Stimulated activated memory B cell treated with anti-CD40 and anti-IgM and Interleukin-4, amounts not matched to agents 10 μg/mL and 1 μg/mL and 100 μg/mL, for 72 hours (primary cell): ENCODE measurements around the gene COL15A1.

Source experiments
- ATAC-seq: fragments of 150-1000 bp; cut with Tn5 transposase; 2 replicates; pipeline ENCODE4 v1.10.0; 2021
- H3K27ac Mint-ChIP-seq: one replicate; pipeline ENCODE4 v1.8.0; 2022; ENCODE audit warnings: mild to moderate bottlenecking, mixed read lengths
- H3K27me3 Mint-ChIP-seq: one replicate; pipeline ENCODE4 v1.8.0; 2022; ENCODE audit warnings: mixed read lengths
- H3K36me3 Mint-ChIP-seq: one replicate; pipeline ENCODE4 v1.8.0; 2022; ENCODE audit warnings: mixed read lengths
- H3K4me1 Mint-ChIP-seq: one replicate; pipeline ENCODE4 v1.8.0; 2022; ENCODE audit warnings: mixed read lengths
- H3K4me3 Mint-ChIP-seq: one replicate; pipeline ENCODE4 v1.8.0; 2022; ENCODE audit warnings: mild to moderate bottlenecking, moderate library complexity, mixed read lengths
- H3K9me3 Mint-ChIP-seq: one replicate; pipeline ENCODE4 v1.8.0; 2022; ENCODE audit warnings: mixed read lengths

The COL15A1 gene

DNA sequence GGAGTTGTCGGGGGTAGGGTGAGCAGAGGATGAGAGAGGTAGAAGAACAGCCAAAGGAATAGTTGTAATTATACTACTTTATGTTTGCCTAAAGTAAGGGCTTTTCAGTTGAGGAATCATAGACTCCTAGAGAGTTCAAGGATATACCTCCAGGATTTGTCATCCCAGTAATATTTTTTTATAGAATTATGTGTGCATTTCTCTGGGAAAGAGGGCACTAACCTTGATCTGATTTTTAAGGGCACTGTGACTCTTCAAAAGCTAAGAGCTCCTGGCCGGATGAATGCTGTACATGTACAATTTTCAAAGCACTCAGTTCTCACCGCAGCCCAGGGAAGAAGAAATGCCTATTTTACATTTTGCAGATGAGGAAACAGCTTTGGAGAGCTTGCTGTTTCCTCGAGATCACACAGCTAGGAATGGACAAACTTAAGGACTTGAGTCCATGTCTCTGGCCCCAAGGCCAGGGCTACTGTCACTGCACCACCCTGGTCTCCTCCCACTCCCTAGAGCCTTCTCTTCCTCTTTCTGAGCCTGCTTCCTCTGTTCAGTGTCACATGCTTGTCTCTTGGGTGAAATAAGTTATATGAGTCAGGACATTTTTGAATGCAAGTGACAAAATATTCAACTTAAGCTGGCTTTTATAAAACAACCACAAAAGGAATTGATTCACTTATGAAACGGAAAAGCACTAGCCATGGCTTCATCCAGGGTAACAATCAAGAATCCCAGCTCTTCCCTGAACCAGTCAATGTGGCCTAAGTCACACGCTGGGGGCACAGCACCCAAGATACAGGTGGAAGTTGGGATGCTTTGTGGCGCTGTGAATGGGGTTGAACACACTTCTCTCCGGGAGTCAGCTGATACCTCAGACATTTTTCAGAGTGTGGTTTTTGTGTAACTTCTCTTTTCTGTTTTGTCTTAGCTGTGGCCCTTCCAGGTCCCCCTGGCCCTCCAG, 115.5 kb downstream of the COL15A1 start:
- H3K27me3 Mint-ChIP-seq = no peaks in the 10 kb centered on the region
- peak overlapping the region; percentile 64 for H3K27ac Mint-ChIP-seq
- ATAC-seq = peak; percentile 97
- peaks cover 63% of the 10 kb centered on the region for H3K4me1 Mint-ChIP-seq
- no peaks in the 10 kb centered on the region for H3K9me3 Mint-ChIP-seq
- peak overlapping the region; percentile 42 for H3K4me3 Mint-ChIP-seq
- H3K36me3 Mint-ChIP-seq = no peaks in the 10 kb centered on the region

DNA sequence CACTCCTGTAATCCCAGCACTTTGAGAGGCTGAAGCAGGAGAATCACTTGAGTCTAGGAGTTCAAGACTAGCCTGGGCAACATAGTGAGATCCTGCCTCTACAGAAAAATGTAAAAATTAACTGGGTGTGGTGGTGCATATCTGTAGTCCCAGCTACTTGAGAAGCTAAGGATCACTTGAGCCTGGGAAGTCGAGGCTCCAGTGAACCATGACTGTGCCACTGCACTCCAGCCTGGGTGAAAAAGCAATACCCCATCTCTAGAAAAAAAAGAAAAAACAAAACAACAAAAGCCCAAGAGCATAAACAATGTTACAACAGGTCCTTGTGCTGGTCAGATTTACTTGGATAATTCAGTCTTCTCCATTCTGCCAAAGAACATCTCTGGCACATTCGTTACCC, 116.9 kb downstream of the COL15A1 start:
- Mint-ChIP-seq H3K27ac (no peak overlapping the region), H3K9me3 (no peaks in the 10 kb centered on the region), H3K4me1 (peaks cover 69% of the 10 kb centered on the region), H3K27me3 (no peaks in the 10 kb centered on the region), H3K36me3 (no peaks in the 10 kb centered on the region), H3K4me3 (no peak overlapping the region)
- ATAC-seq = no peak

DNA sequence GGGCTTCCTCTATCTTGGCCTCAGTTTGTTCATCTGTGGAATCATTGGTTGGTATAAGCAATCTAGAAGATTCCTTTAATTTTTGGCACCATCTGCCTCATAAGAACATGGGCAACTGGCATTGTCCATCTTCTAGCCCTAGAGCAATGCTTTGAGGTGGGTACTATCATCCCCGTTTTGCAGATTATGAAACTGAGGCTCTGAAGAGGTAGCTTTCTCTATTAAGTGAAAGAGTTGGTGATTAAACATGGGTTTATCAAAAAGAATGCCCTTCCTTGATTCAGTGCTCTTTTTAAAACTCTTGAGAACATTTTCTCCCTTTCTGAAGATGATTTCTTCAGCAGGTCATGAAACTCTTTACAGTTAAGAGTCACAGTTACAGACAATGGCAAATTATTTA, 118.8 kb downstream of the COL15A1 start:
- ATAC-seq = no peak
- H3K4me1 Mint-ChIP-seq = peaks cover 50% of the 10 kb centered on the region
- H3K27me3 Mint-ChIP-seq = no peaks in the 10 kb centered on the region
- H3K4me3 Mint-ChIP-seq = no peak overlapping the region
- no peak overlapping the region for H3K27ac Mint-ChIP-seq
- H3K36me3 Mint-ChIP-seq = no peaks in the 10 kb centered on the region
- no peaks in the 10 kb centered on the region for H3K9me3 Mint-ChIP-seq

- ATAC-seq = no peak
- no peaks in the 10 kb centered on the region for H3K36me3 Mint-ChIP-seq
- no peaks in the 10 kb centered on the region for H3K27me3 Mint-ChIP-seq
- no peak overlapping the region for H3K4me3 Mint-ChIP-seq
- H3K4me1 Mint-ChIP-seq = peaks cover 40% of the 10 kb centered on the region
- no peaks in the 10 kb centered on the region for H3K9me3 Mint-ChIP-seq
- H3K27ac Mint-ChIP-seq = no peak overlapping the region
These were observed 119.8 kb downstream of the COL15A1 start for GRCh38 chr9:99063522-99063921.

DNA sequence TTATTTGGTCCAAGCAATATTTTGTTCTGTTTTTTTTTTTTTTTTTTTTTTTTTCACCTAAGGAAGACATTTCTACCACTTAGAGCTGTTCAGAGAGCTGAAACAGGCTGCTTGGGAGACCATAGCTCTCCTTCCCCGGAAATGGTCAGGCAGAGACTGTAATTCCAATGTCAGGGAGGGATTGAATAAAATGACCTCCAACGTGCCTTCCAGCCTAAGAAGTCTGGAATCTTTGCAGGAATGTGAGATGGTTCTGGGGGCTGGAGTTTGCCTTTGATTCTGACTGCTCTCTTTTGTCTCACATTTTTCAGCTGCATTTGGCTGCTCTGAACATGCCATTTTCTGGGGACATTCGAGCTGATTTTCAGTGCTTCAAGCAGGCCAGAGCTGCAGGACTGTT, 122.9 kb downstream of the COL15A1 start:
- Mint-ChIP-seq H3K4me1 (peaks cover 27% of the 10 kb centered on the region), H3K4me3 (no peak overlapping the region), H3K9me3 (no peaks in the 10 kb centered on the region), H3K27ac (no peak overlapping the region), H3K27me3 (no peaks in the 10 kb centered on the region), H3K36me3 (no peaks in the 10 kb centered on the region)
- no peak for ATAC-seq

GRCh38 chr9:99069075-99069474, 125.4 kb downstream of the COL15A1 start:
- ATAC-seq = no peak
- Mint-ChIP-seq H3K4me1 (peaks cover 21% of the 10 kb centered on the region), H3K9me3 (no peaks in the 10 kb centered on the region), H3K4me3 (no peak overlapping the region), H3K27me3 (no peaks in the 10 kb centered on the region), H3K27ac (peak overlapping the region; percentile 7), H3K36me3 (no peaks in the 10 kb centered on the region)

DNA sequence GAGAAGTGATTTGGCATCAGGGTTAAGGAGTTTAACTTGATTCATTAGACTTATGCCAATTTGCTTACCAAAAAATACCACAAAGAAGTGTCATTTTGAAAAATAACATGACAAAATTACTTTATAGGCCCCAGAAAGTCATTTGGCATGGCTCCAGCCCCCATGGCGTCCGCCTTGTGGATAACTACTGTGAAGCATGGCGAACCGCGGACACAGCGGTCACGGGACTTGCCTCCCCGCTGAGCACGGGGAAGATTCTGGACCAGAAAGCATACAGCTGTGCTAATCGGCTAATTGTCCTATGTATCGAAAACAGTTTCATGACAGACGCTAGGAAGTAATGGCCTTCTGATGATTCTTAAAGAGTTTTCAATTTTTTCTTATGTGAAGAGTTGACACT, 125.8 kb downstream of the COL15A1 start:
- H3K36me3 Mint-ChIP-seq = no peaks in the 10 kb centered on the region
- ATAC-seq = no peak
- no peaks in the 10 kb centered on the region for H3K27me3 Mint-ChIP-seq
- no peak overlapping the region for H3K4me3 Mint-ChIP-seq
- peaks cover 17% of the 10 kb centered on the region for H3K4me1 Mint-ChIP-seq
- no peaks in the 10 kb centered on the region for H3K9me3 Mint-ChIP-seq
- H3K27ac Mint-ChIP-seq = peak overlapping the region; percentile 7

DNA sequence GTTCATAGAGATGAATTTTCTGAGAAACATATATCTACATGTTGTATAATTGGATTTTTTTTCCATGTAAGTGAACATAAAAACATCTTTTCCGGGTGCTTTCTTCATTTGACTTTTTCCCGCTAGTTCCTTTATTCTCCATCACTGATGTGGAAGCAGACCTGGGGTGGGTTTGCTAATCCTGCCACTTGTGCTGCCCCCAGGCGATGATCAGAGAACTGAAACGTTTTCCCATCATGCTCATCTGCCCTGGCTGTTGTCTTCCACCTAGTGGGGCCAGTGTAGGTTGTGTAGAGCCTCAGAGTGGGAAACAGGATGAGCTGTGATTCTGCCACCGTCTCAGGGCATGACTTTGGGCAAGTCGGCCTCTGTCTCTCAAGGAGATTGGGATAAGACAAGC, 127.0 kb downstream of the COL15A1 start:
- ATAC-seq = no peak
- Mint-ChIP-seq H3K27me3 (no peaks in the 10 kb centered on the region), H3K36me3 (no peaks in the 10 kb centered on the region), H3K4me1 (peaks cover 8% of the 10 kb centered on the region), H3K9me3 (no peaks in the 10 kb centered on the region), H3K4me3 (no peak overlapping the region), H3K27ac (no peak overlapping the region)

GRCh38 chr9:99071313-99072039, 127.8 kb downstream of the COL15A1 start:
- Mint-ChIP-seq H3K4me3 (no peak overlapping the region), H3K4me1 (peaks cover 14% of the 10 kb centered on the region), H3K9me3 (no peaks in the 10 kb centered on the region), H3K36me3 (no peaks in the 10 kb centered on the region), H3K27ac (no peak overlapping the region), H3K27me3 (no peaks in the 10 kb centered on the region)
- no peak for ATAC-seq

DNA sequence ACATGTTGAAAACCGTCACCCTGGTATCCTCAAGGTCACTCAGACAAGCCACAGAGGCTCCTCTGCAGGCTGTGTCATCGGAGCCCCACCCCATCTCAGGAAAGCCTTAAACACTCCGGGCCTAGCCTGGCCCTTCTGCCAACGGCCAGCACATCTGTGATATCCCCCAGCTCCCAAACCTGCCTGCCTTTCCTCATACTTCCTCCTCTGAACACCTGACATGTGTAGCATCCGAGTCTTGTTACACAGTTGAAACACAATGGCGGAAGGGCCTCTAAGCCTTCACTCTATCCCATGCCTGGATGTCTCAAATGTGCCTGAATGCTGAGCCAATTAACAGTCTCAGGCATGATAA, 128.3 kb downstream of the COL15A1 start:
- Mint-ChIP-seq H3K36me3 (no peaks in the 10 kb centered on the region), H3K27me3 (no peaks in the 10 kb centered on the region), H3K4me3 (no peak overlapping the region), H3K27ac (no peak overlapping the region), H3K4me1 (peaks cover 19% of the 10 kb centered on the region), H3K9me3 (no peaks in the 10 kb centered on the region)
- ATAC-seq = no peak

GRCh38 chr9:99073347-99073746, 129.6 kb downstream of the COL15A1 start:
- Mint-ChIP-seq H3K4me1 (peaks cover 25% of the 10 kb centered on the region), H3K27ac (no peak overlapping the region), H3K4me3 (no peak overlapping the region), H3K36me3 (no peaks in the 10 kb centered on the region), H3K27me3 (no peaks in the 10 kb centered on the region), H3K9me3 (no peaks in the 10 kb centered on the region)
- no peak for ATAC-seq

DNA sequence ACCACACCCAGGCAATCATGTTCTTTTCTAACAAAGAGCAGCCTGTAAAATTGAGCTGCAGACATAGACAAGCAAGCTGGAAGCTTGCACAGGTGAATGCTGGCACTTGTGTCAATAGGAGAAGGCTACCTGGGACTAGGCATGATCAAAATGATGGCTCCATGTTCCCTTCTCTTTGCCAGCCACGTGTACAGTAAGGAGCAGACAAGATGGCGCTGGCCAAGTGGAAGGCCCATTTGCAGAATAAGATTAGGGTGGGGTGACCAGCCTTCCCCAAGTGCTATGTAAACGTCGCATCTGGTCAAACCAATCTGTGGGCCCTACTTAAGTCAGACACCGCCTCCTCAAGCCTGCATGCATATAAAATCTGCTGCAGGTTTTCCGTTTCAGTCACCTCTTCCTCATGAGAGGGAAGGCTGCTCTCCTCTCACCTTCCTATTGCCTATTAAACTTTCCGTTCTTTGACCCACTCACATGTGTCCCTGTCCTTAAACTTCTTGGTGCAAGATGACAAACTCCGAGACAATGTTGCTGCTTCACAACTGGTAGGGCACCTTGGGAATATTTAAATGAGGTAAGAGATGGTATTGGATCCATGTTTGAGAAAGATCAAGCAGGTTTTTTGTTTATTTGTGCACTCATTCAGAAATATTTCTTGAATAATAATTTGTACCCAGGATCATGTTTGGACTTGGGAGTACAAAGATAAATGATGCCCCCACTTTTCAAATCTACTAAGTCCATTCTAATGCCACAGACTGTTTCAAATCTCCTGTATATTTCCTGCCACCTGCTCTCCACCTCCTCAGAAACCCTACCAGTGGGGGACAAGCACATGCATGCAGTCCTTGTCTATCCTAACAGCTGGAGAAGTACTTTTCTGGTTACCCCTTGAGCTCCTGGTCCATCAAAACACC, 130.5 kb downstream of the COL15A1 start:
- H3K27ac Mint-ChIP-seq = no peak overlapping the region
- H3K27me3 Mint-ChIP-seq = no peaks in the 10 kb centered on the region
- ATAC-seq = no peak
- peaks cover 20% of the 10 kb centered on the region for H3K4me1 Mint-ChIP-seq
- no peaks in the 10 kb centered on the region for H3K36me3 Mint-ChIP-seq
- H3K4me3 Mint-ChIP-seq = no peak overlapping the region
- no peaks in the 10 kb centered on the region for H3K9me3 Mint-ChIP-seq

GRCh38 chr9:99074902-99075245, 131.2 kb downstream of the COL15A1 start:
- ATAC-seq = no peak
- Mint-ChIP-seq H3K36me3 (no peaks in the 10 kb centered on the region), H3K27me3 (no peaks in the 10 kb centered on the region), H3K9me3 (no peaks in the 10 kb centered on the region), H3K4me3 (no peak overlapping the region), H3K4me1 (peaks cover 17% of the 10 kb centered on the region), H3K27ac (no peak overlapping the region)

- H3K36me3 Mint-ChIP-seq = no peaks in the 10 kb centered on the region
- peaks cover 17% of the 10 kb centered on the region for H3K4me1 Mint-ChIP-seq
- ATAC-seq = no peak
- H3K27me3 Mint-ChIP-seq = no peaks in the 10 kb centered on the region
- no peaks in the 10 kb centered on the region for H3K9me3 Mint-ChIP-seq
- no peak overlapping the region for H3K27ac Mint-ChIP-seq
- H3K4me3 Mint-ChIP-seq = no peak overlapping the region
These were observed 131.7 kb downstream of the COL15A1 start for GRCh38 chr9:99075246-99075912.

- ATAC-seq = no peak
- Mint-ChIP-seq H3K9me3 (no peaks in the 10 kb centered on the region), H3K4me3 (no peak overlapping the region), H3K27ac (peak overlapping the region; percentile 81), H3K4me1 (peaks cover 17% of the 10 kb centered on the region), H3K27me3 (no peaks in the 10 kb centered on the region), H3K36me3 (no peaks in the 10 kb centered on the region)
These were observed 132.3 kb downstream of the COL15A1 start for GRCh38 chr9:99076030-99076429.
